Measurements from ENCODE around the gene MIPOL1.

- no peak for TF ChIP-seq CTCF (conservative IDR thresholded peaks at IDR 0.05)
- TF ChIP-seq EZH2 (IDR thresholded peaks at IDR 0.05; ENCODE audit: low read depth) = no peak
Measured at GRCh38 chr14:37588956-37589714, 391.4 kb downstream of the MIPOL1 start.
